ENCODE results near the gene RFC1. TPM values are rescaled to one million over a fixed set of nuclear protein-coding genes. Genes with fewer than 3 reads are reported as not detected.

RFC1 gene
- total and polyA plus RNA-seq, 2 of the 4 experiments (the other 2 are of a cell fraction), result 18.4 to 49.3 TPM

GRCh38 chr4:39286263-39286662, 79.9 kb downstream of the RFC1 start:
- ATAC-seq (ENCODE audit: low read depth) (no peak), DNase-seq (peak; percentile 13)
- Histone ChIP-seq H4K20me1 (ENCODE audit: insufficient read depth, low read length) (no peaks in the 10 kb centered on the region), H4K91ac (ENCODE audit: insufficient read depth, low read depth, low read length) (no peak overlapping the region), H3K9ac (ENCODE audit: low read depth, low read length) (no peak overlapping the region), H4K5ac (ENCODE audit: low read depth, low read length) (no peak overlapping the region), H3K23ac (ENCODE audit: low read depth, low read length) (no peak overlapping the region), H2BK15ac (ENCODE audit: low read depth, low read length) (no peak overlapping the region), H2AK9ac (replicated peaks; ENCODE audit: low read depth, low read length, poor library complexity) (no peak overlapping the region), H3K9me3 (ENCODE audit: control insufficient read depth, insufficient read depth, low read length) (no peaks in the 10 kb centered on the region), H3K4me1 (ENCODE audit: control insufficient read depth, insufficient read depth, low read length) (0 out of 2 replicates have a peak, but pooled peaks cover 3% of the 10 kb centered on the region), H3K18ac (ENCODE audit: low read depth, low read length) (no peak overlapping the region), H2AK5ac (ENCODE audit: low read depth, low read length) (no peak overlapping the region), H3K4me3 (ENCODE audit: insufficient read depth, low read depth, low read length) (no peak overlapping the region), H4K8ac (ENCODE audit: low read depth in 2 of 2, low read length in 2 of 2) (no peak overlapping the region), H3K14ac (replicated peaks; ENCODE audit: low read depth, low read length) (no peak overlapping the region), H3K4ac (ENCODE audit: low read depth, low read length) (no peak overlapping the region), H3K56ac (ENCODE audit: extremely low read depth, insufficient read depth, low read length) (no peak overlapping the region), H2AFZ (replicated peaks; ENCODE audit: low read length, poor library complexity) (no peak overlapping the region), H3K9me1 (ENCODE audit: insufficient read depth, low read length) (peaks cover 4% of the 10 kb centered on the region; the same call in 1 of the 2 replicates), H3K27me3 (ENCODE audit: control insufficient read depth, insufficient read depth, low read length) (no peaks in the 10 kb centered on the region), H2BK20ac (ENCODE audit: low read depth, low read length) (no peak overlapping the region), H3K79me1 (ENCODE audit: low read depth in 1 of 2, low read length in 2 of 2) (no peaks in the 10 kb centered on the region), H3K27ac (ENCODE audit: insufficient read depth, low read length) (no peak overlapping the region), H3K36me3 (ENCODE audit: control insufficient read depth, insufficient read depth, low read length) (peaks cover 16% of the 10 kb centered on the region), H2BK5ac (ENCODE audit: low read depth, low read length, poor library complexity, severe bottlenecking) (peak overlapping the region; percentile 70), H3K4me2 (ENCODE audit: low read depth, low read length) (no peak overlapping the region), H2BK120ac (ENCODE audit: low read depth, low read length) (no peak overlapping the region)
- ChIA-PET CTCF (no interaction called here), POLR2A (ENCODE audit: unreplicated experiment) (no interaction called here)
- no CpG with 5 or more reads among the region's 2 CpGs for WGBS, 2 experiments (ENCODE audit: extremely low coverage in 2 of 2, insufficient read length in 1 of 2)
- intact Hi-C loops (cut with micrococcal nuclease) (no loop called here), in situ Hi-C loops (cut with MboI; ENCODE audit: low sequenced_read_pairs) (no loop called here), dilution Hi-C loops (cut with HindIII; ENCODE audit: low sequenced_read_pairs, unreplicated experiment) (no loop called here)
- no peak for TF ChIP-seq NFE2L2 (IDR thresholded peaks at IDR 0.05; ENCODE audit: low read depth, low read length)
- TF ChIP-seq USF2 (IDR thresholded peaks at IDR 0.05; ENCODE audit: low read depth, low read length), result no peak
- TF ChIP-seq RFX5 (IDR thresholded peaks at IDR 0.05; ENCODE audit: low read depth, low read length), result no peak
- TF ChIP-seq CTCF (conservative IDR thresholded peaks at IDR 0.05; ENCODE audit: low read depth, low read length), result no peak
- no peak for TF ChIP-seq MAZ (IDR thresholded peaks at IDR 0.05; ENCODE audit: borderline replicate concordance, low read depth, low read length)
- no peak for TF ChIP-seq CEBPB (IDR thresholded peaks at IDR 0.05; ENCODE audit: low read depth, low read length)
- no peak for TF ChIP-seq MXI1 (IDR thresholded peaks at IDR 0.05; ENCODE audit: borderline replicate concordance, low read depth, low read length)
- TF ChIP-seq FOS (IDR thresholded peaks at IDR 0.05; ENCODE audit: low read depth, low read length), result no peak
- TF ChIP-seq BHLHE40 (IDR thresholded peaks at IDR 0.05; ENCODE audit: low read depth, low read length), result no peak
- TF ChIP-seq RAD21 (IDR thresholded peaks at IDR 0.05; ENCODE audit: low read length), result no peak
- TF ChIP-seq SMC3 (IDR thresholded peaks at IDR 0.05; ENCODE audit: low read depth, low read length), result no peak
- TF ChIP-seq RCOR1 (IDR thresholded peaks at IDR 0.05; ENCODE audit: insufficient replicate concordance, low read length), result no peak
- TF ChIP-seq CHD1 (IDR thresholded peaks at IDR 0.05; ENCODE audit: low read depth, low read length), result no peak
- TF ChIP-seq, protein P1, sequence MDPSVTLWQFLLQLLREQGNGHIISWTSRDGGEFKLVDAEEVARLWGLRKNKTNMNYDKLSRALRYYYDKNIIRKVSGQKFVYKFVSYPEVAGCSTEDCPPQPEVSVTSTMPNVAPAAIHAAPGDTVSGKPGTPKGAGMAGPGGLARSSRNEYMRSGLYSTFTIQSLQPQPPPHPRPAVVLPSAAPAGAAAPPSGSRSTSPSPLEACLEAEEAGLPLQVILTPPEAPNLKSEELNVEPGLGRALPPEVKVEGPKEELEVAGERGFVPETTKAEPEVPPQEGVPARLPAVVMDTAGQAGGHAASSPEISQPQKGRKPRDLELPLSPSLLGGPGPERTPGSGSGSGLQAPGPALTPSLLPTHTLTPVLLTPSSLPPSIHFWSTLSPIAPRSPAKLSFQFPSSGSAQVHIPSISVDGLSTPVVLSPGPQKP (IDR thresholded peaks at IDR 0.05; ENCODE audit: borderline replicate concordance, low read depth, low read length), result no peak
- no peak for TF ChIP-seq MAFK (IDR thresholded peaks at IDR 0.05; ENCODE audit: low read depth, low read length)
- TF ChIP-seq POLR2A (IDR thresholded peaks at IDR 0.05; ENCODE audit: low read depth, low read length), result no peak
- no TSS peak for BruUV-seq (replicated peaks)

All from IMR-90 (cell line).